ENCODE results near the gene CNTRL.

CNTRL gene

GRCh38 chr9:121138561-121138960 is 63.8 kb downstream of the CNTRL start:
- TF ChIP-seq FOXP2 (optimal IDR thresholded peaks at IDR 0.05; ENCODE audit: borderline replicate concordance, extremely low read depth, extremely low read length, insufficient read depth) = no peak
- no peak for TF ChIP-seq SIN3A (IDR thresholded peaks at IDR 0.05; ENCODE audit: borderline replicate concordance, insufficient read depth, low read length)
- no peak for TF ChIP-seq POLR2AphosphoS5 (IDR thresholded peaks at IDR 0.05; ENCODE audit: low read depth, low read length)
- TF ChIP-seq TAF1 (IDR thresholded peaks at IDR 0.05; ENCODE audit: borderline replicate concordance, insufficient read depth, low read length) = no peak
- TF ChIP-seq REST (IDR thresholded peaks at IDR 0.05; ENCODE audit: insufficient read depth in 1 of 2, low read depth in 2 of 2, low read length in 2 of 2) = no peak

GRCh38 chr9:121138973-121139372 is 64.2 kb downstream of the CNTRL start:
- TF ChIP-seq SIN3A (IDR thresholded peaks at IDR 0.05; ENCODE audit: borderline replicate concordance, insufficient read depth, low read length) (no peak), TAF1 (IDR thresholded peaks at IDR 0.05; ENCODE audit: borderline replicate concordance, insufficient read depth, low read length) (no peak), REST (IDR thresholded peaks at IDR 0.05; ENCODE audit: insufficient read depth in 1 of 2, low read depth in 2 of 2, low read length in 2 of 2) (no peak), POLR2AphosphoS5 (IDR thresholded peaks at IDR 0.05; ENCODE audit: low read depth, low read length) (no peak), FOXP2 (optimal IDR thresholded peaks at IDR 0.05; ENCODE audit: borderline replicate concordance, extremely low read depth, extremely low read length, insufficient read depth) (no peak)

- TF ChIP-seq REST (IDR thresholded peaks at IDR 0.05; ENCODE audit: insufficient read depth in 1 of 2, low read depth in 2 of 2, low read length in 2 of 2) (no peak), SIN3A (IDR thresholded peaks at IDR 0.05; ENCODE audit: borderline replicate concordance, insufficient read depth, low read length) (no peak), FOXP2 (optimal IDR thresholded peaks at IDR 0.05; ENCODE audit: borderline replicate concordance, extremely low read depth, extremely low read length, insufficient read depth) (no peak), TAF1 (IDR thresholded peaks at IDR 0.05; ENCODE audit: borderline replicate concordance, insufficient read depth, low read length) (no peak)
These were observed 65.4 kb downstream of the CNTRL start for GRCh38 chr9:121140162-121140561.

- no peak for TF ChIP-seq FOXP2 (optimal IDR thresholded peaks at IDR 0.05; ENCODE audit: borderline replicate concordance, extremely low read depth, extremely low read length, insufficient read depth)
- no peak for TF ChIP-seq POLR2AphosphoS5 (IDR thresholded peaks at IDR 0.05; ENCODE audit: low read depth, low read length)
- no peak for TF ChIP-seq REST (IDR thresholded peaks at IDR 0.05; ENCODE audit: insufficient read depth in 1 of 2, low read depth in 2 of 2, low read length in 2 of 2)
- no peak for TF ChIP-seq SIN3A (IDR thresholded peaks at IDR 0.05; ENCODE audit: borderline replicate concordance, insufficient read depth, low read length)
- no peak for TF ChIP-seq TAF1 (IDR thresholded peaks at IDR 0.05; ENCODE audit: borderline replicate concordance, insufficient read depth, low read length)
These were observed 66.6 kb downstream of the CNTRL start for GRCh38 chr9:121141306-121141705.

- TF ChIP-seq POLR2AphosphoS5 (IDR thresholded peaks at IDR 0.05; ENCODE audit: low read depth, low read length) (no peak), TAF1 (IDR thresholded peaks at IDR 0.05; ENCODE audit: borderline replicate concordance, insufficient read depth, low read length) (no peak), SIN3A (IDR thresholded peaks at IDR 0.05; ENCODE audit: borderline replicate concordance, insufficient read depth, low read length) (no peak)
These were observed 67.0 kb downstream of the CNTRL start for GRCh38 chr9:121141706-121142105.
